Ishikawa (cell line): ENCODE data around the gene CHCHD6.

Experiments
- CEBPB ChIP-seq: IDR thresholded peaks from 2 replicates; pipeline ENCODE4 v1.6.1; 2012
- CREB1 ChIP-seq: IDR thresholded peaks from 2 replicates; pipeline ENCODE4 v1.6.1; 2012; ENCODE audit warnings: low read depth
- EGR1 ChIP-seq: IDR thresholded peaks from 2 replicates; pipeline ENCODE4 v1.6.1; 2012
- EP300 ChIP-seq: IDR thresholded peaks from 2 replicates; pipeline ENCODE4 v1.6.1; 2012; ENCODE audit warnings: borderline replicate concordance
- FOXM1 ChIP-seq: IDR thresholded peaks from 2 replicates; pipeline ENCODE4 v1.6.1; 2012; ENCODE audit warnings: low read depth, borderline replicate concordance
- NFIC ChIP-seq: IDR thresholded peaks from 2 replicates; pipeline ENCODE4 v1.6.1; 2012
- RAD21 ChIP-seq: IDR thresholded peaks from 2 replicates; pipeline ENCODE4 v1.6.1; 2012; ENCODE audit warnings: low read depth
- TAF1 ChIP-seq: IDR thresholded peaks from 2 replicates; pipeline ENCODE4 v1.6.1; 2012; ENCODE audit warnings: low read depth, mild to moderate bottlenecking
- TCF12 ChIP-seq: IDR thresholded peaks from 2 replicates; pipeline ENCODE4 v1.6.1; 2012; ENCODE audit warnings: low read depth
- TEAD4 ChIP-seq: IDR thresholded peaks from 2 replicates; pipeline ENCODE4 v1.6.1; 2012
- YY1 ChIP-seq: IDR thresholded peaks from 2 replicates; pipeline ENCODE4 v1.6.1; 2012; ENCODE audit warnings: low read depth
- ZBTB7A ChIP-seq: IDR thresholded peaks from 2 replicates; pipeline ENCODE4 v1.6.1; 2012; ENCODE audit warnings: low read depth
- TF ChIP-seq, protein P1 (sequence below): IDR thresholded peaks from 2 replicates; pipeline ENCODE4 v1.6.1; 2012
- TF ChIP-seq, protein P2 (sequence below): IDR thresholded peaks from 2 replicates; pipeline ENCODE4 v1.6.1; 2012
- TF ChIP-seq, protein P3 (sequence below): IDR thresholded peaks from 2 replicates; pipeline ENCODE4 v1.6.1; 2012; ENCODE audit warnings: low read depth, mild to moderate bottlenecking

The CHCHD6 gene

DNA sequence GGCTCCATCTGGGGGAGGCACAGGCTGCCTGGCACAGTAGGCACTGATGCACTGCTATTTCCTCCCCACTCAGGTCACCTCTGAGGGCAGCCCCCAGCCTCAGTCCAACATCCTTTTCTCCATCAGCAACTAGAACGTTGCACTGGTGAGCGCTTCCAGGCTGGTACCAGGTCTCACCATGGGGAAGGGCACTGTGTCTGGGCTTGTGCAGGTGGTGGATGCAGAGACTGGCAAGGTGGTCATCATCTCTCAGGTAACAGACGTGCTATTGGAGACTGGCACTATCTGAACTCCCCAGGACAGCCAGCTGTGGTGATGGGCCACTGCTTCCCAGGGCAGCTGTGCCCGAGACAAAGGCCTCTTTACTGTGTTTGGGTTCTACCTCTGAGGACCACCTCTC is 40.8 kb upstream of the CHCHD6 start:
- TF ChIP-seq, protein P1, sequence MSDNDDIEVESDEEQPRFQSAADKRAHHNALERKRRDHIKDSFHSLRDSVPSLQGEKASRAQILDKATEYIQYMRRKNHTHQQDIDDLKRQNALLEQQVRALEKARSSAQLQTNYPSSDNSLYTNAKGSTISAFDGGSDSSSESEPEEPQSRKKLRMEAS, result no peak
- TF ChIP-seq TCF12 (no peak), CEBPB (no peak), TAF1 (no peak), FOXM1 (no peak), RAD21 (no peak), YY1 (no peak), EGR1 (no peak), CREB1 (no peak), NFIC (no peak), EP300 (no peak), TEAD4 (no peak), ZBTB7A (no peak)
- TF ChIP-seq, protein P2, sequence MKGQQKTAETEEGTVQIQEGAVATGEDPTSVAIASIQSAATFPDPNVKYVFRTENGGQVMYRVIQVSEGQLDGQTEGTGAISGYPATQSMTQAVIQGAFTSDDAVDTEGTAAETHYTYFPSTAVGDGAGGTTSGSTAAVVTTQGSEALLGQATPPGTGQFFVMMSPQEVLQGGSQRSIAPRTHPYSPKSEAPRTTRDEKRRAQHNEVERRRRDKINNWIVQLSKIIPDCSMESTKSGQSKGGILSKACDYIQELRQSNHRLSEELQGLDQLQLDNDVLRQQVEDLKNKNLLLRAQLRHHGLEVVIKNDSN, result no peak
- TF ChIP-seq, protein P3, sequence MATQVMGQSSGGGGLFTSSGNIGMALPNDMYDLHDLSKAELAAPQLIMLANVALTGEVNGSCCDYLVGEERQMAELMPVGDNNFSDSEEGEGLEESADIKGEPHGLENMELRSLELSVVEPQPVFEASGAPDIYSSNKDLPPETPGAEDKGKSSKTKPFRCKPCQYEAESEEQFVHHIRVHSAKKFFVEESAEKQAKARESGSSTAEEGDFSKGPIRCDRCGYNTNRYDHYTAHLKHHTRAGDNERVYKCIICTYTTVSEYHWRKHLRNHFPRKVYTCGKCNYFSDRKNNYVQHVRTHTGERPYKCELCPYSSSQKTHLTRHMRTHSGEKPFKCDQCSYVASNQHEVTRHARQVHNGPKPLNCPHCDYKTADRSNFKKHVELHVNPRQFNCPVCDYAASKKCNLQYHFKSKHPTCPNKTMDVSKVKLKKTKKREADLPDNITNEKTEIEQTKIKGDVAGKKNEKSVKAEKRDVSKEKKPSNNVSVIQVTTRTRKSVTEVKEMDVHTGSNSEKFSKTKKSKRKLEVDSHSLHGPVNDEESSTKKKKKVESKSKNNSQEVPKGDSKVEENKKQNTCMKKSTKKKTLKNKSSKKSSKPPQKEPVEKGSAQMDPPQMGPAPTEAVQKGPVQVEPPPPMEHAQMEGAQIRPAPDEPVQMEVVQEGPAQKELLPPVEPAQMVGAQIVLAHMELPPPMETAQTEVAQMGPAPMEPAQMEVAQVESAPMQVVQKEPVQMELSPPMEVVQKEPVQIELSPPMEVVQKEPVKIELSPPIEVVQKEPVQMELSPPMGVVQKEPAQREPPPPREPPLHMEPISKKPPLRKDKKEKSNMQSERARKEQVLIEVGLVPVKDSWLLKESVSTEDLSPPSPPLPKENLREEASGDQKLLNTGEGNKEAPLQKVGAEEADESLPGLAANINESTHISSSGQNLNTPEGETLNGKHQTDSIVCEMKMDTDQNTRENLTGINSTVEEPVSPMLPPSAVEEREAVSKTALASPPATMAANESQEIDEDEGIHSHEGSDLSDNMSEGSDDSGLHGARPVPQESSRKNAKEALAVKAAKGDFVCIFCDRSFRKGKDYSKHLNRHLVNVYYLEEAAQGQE, result no peak

DNA sequence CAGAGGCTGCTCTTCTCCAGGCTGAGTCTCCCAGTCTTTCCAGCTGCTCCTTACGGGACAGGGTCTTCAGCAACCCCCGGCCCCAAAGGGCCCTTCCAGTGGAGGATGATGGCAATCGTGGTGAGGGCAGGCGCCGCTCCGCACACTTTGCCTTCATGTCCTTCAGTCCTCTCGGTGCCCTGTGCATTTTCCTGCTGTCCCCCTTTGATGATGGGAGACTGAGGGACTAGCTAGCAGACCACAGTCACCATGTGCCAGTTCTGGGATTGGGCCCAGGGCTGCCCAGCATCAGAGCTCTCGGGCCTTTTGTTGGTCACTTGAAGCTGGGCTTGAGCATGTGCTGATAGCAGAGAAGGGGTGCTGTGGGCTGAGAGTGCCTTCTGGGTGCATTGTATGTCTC is 40.3 kb upstream of the CHCHD6 start:
- TF ChIP-seq EP300, result no peak
- TF ChIP-seq TEAD4, result no peak
- TF ChIP-seq CEBPB, result no peak
- no peak for TF ChIP-seq EGR1
- TF ChIP-seq TAF1, result no peak

DNA sequence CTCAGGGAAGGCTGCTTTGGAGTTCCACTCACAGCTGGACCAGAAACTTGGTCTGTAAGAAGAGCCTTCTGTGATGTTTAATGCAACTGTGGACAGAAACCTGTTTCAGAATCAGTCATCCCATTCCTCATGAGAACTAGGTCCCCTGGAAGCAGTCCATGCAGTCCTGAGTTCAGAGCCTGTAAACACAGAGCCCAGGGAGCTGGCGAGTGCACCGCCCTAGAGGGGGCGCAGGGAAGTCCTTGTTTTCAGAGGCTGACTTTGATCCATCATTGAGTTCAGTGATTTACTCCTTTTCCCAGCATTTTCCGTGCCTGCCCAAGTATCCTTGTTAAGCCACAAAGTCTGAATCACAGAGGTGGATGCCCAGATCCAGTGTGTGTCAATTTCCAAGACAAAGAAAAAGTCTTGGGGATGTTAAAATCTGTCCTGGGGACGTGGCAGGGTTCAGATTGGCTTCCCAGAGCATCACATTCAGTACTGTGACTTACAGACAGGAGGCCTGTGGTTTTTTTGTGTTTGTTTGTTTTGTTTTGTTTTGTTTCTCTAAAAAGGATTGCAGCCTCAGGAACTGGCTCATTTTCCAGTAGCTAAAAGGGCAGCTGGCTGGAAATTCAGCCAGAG is 39.3 kb upstream of the CHCHD6 start:
- TF ChIP-seq EGR1 (no peak), TAF1 (no peak), YY1 (no peak), EP300 (no peak), CREB1 (no peak), CEBPB (no peak)
- TF ChIP-seq, protein P2, result no peak
- TF ChIP-seq, protein P3, result no peak

DNA sequence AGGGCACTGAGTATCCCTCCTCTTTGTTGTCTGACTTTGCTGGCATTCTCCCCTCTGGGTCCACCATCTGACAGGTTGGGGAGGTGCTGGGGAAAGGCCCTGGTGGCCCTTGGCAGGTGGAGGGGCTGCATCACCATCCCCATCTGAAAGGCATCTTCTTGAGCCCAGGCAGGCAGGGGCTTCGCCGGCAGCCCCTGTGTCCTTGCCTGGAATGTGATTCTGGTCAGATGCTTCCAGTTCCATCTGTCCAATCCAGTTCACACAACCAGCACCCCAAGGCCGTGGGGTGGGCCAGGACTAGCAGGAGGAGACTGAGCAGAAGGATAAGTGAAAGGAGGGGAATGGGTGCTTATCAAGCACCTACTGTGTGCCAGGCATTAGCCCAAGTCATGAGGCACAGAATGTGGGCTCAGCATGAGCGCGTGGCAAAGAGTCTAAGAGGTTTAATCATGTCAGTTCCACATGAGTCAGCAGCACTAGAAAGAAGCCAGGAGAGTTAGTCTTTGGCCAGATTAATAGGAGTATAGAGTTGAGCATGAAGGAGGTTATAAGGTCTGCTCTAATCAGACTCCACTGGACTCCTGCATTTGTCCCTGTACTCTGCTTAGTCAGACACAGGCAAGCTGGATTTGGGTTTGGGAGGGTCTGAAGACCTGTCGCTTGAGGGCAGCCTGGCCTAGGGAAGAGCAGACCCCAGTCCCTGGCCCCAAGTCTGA is 38.7 kb upstream of the CHCHD6 start:
- TF ChIP-seq, protein P1, result no peak
- no peak for TF ChIP-seq ZBTB7A
- no peak for TF ChIP-seq RAD21
- TF ChIP-seq CEBPB, result no peak

DNA sequence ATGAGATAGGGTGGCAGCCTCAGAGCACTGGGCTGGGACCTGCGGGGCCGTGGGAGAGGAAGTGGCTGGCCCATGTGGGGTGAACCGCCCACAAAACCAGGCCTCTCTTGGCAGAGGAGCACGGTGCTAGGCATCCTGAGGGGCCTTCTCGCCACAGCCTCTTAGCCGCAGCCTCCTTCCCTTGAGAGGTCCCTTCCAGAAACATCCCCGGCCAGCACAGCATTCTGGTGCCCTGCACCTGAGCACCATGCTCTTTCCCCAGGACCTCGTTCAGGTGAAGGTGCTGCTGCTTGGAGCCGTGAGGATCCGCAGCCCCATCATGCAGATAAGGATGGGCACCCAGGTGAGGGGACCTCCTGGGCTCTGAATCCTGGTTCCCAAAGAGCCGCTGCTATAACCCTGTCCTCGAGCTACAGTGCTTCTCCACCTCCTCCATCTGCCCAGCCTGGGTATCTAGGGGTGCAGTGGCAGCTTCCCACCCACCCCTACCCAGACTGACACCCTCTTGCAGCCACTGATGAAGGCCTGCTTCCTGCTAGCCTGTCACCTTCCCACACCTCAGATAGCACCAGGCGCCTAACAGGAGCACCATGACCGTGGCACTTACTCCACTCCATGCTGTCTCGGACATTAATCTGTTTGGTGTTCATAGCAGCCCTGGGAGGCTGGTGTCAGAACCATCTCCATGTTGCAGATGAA is 37.9 kb upstream of the CHCHD6 start:
- TF ChIP-seq TCF12 (no peak), CEBPB (no peak), FOXM1 (no peak), NFIC (no peak), CREB1 (no peak), ZBTB7A (no peak), EP300 (no peak), YY1 (no peak), EGR1 (no peak), TEAD4 (no peak), TAF1 (no peak), RAD21 (no peak)
- TF ChIP-seq, protein P2, result no peak
- TF ChIP-seq, protein P3, result no peak
- TF ChIP-seq, protein P1, result no peak
